Measurements from ENCODE around the gene CAMK2G. TPM values are rescaled to one million over a fixed set of nuclear protein-coding genes. Genes with fewer than 3 reads are reported as not detected.
"Not testable (repeated sequence)": the region's sequence is repeated elsewhere in the genome, so short reads cannot be mapped to it uniquely, and the experiment has no call there.

Gene CAMK2G
- total RNA-seq, 1 donor from 2014 or later = 56.1 TPM

GRCh38 chr10:73796035-73796434 is 78.3 kb downstream of the CAMK2G start:
- DNase-seq (ENCODE audit: low spot score) = not testable (repeated sequence)

DNA sequence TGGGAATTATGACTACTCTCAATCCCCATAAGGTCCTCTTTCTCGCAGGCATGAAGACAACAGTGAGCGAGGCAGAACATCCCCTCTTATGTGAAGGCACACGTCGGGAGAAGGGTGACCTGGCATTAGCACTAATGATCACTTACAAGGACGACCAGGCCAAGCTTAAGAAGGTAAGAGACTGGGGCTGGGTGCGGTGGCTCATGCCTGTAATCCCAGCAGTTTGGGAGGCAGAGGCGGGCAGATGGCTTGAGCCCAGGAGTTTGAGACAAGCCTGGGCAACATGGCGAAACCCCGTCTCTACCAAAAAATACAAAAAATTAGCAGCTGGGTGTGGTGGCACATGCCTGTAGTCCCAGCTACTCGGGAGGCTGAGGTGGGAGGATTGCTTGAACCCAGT is 78.9 kb downstream of the CAMK2G start:
- DNase-seq (ENCODE audit: low spot score) = not testable (repeated sequence)

- DNase-seq (ENCODE audit: low spot score) = no peak
These were observed 80.9 kb downstream of the CAMK2G start for GRCh38 chr10:73793456-73793855.

GRCh38 chr10:73791871-73792400 is 82.4 kb downstream of the CAMK2G start:
- DNase-seq (ENCODE audit: low spot score) = no peak

GRCh38 chr10:73790886-73791625 is 83.3 kb downstream of the CAMK2G start:
- no peak for DNase-seq (ENCODE audit: low spot score)

GRCh38 chr10:73789659-73790055 is 84.7 kb downstream of the CAMK2G start:
- DNase-seq (ENCODE audit: low spot score) = no peak

GRCh38 chr10:73788864-73789658 is 85.3 kb downstream of the CAMK2G start:
- DNase-seq (ENCODE audit: low spot score) = no peak

- DNase-seq (ENCODE audit: low spot score) = not testable (repeated sequence)
These were observed 87.1 kb downstream of the CAMK2G start for GRCh38 chr10:73787031-73787800.

DNA sequence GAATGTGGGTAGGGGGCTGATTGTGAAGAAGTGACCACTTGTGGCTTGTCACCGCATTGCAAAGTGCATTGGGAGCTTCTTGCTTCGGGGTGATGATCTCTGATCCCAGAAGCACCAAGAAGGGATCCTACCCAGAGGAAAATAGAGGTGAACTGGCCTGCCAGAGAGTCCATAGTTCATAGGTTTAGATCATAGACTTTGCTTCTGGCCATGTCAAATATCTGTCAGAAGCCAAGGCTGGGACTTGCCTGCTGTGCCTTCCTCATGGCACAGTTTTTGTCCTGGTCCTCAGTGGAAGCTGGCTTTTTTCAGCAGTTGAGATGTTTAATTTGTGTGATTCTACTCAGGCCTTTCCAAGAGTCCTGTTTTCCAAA is 87.9 kb downstream of the CAMK2G start:
- DNase-seq (ENCODE audit: low spot score) = no peak

GRCh38 chr10:73785721-73786511 is 88.4 kb downstream of the CAMK2G start:
- DNase-seq (ENCODE audit: low spot score) = peak; percentile 37

GRCh38 chr10:73785211-73785720 is 89.1 kb downstream of the CAMK2G start, which contains the start of gene ZSWIM8:
ZSWIM8 (plus strand) TSS chr10:73785606; CDS start chr10:73785879, 273 bp downstream.
- DNase-seq (ENCODE audit: low spot score) = peak; percentile 99

GRCh38 chr10:73782749-73783085 is 91.6 kb downstream of the CAMK2G start:
- no peak for DNase-seq (ENCODE audit: low spot score)

DNA sequence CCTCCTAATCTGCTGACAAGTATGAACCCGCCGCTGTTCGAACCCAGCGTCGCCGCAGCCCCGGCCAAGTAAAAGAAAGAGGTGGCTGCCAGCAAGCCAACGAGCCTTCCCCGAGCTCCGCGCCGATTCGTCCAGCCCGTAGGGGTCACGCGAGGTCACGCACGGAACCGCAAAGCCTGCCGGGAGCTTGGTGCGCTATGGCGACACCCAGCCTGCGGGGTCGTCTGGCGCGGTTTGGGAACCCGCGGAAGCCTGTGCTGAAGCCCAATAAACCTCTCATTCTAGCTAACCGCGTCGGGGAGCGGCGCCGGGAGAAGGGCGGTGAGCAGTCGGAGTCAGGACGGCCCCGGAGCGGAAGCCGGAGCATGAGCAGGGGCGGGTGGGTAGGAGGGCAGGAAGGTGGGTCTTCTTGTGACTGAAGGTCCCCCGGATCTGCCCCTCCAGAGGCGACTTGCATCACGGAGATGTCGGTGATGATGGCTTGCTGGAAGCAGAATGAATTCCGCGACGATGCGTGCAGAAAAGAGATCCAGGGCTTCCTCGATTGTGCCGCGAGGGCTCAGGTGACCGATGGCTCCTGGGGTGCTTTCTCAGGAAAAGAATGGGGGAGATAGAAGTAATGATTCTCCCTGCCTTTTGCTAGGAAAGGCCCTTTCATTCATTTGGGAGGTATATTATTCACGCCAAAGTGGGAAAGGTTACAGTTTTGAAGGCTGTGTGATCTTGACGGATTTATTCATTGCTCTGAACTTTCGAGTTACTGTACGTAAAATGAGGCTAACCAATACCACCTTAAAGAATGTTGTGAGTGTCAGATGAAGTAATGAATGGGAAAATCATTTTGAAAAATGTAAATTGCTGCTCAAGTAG is 92.2 kb downstream of the CAMK2G start, which contains the start of gene CHCHD1:
Gene CHCHD1, plus strand, starts transcription at position 170 of the 870 bp plus-strand sequence. Its CDS starts 28 bp downstream, at position 198.
- peak; percentile 94 for DNase-seq (ENCODE audit: low spot score)

DNA sequence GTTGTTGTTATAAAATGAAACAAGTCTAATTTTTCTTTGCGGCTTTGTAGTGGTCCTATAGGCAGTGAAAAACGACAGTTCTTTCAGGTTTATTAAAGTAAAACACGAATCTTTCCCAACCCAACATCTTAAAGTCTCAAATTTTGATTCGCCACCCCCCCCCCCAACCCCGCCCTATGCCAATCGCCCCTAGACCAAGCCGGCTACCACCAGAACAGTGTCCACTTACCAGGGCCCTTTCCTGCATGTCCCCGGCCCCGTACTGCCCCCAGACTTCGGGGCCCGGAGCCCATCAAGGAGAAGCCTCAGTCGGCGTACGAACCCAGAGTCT is 92.8 kb downstream of the CAMK2G start:
- DNase-seq (ENCODE audit: low spot score) = no peak

- no peak for DNase-seq (ENCODE audit: low spot score)
These were observed 93.4 kb downstream of the CAMK2G start for GRCh38 chr10:73780966-73781365.

GRCh38 chr10:73780301-73780700 is 94.1 kb downstream of the CAMK2G start:
- DNase-seq (ENCODE audit: low spot score) = no peak

DNA sequence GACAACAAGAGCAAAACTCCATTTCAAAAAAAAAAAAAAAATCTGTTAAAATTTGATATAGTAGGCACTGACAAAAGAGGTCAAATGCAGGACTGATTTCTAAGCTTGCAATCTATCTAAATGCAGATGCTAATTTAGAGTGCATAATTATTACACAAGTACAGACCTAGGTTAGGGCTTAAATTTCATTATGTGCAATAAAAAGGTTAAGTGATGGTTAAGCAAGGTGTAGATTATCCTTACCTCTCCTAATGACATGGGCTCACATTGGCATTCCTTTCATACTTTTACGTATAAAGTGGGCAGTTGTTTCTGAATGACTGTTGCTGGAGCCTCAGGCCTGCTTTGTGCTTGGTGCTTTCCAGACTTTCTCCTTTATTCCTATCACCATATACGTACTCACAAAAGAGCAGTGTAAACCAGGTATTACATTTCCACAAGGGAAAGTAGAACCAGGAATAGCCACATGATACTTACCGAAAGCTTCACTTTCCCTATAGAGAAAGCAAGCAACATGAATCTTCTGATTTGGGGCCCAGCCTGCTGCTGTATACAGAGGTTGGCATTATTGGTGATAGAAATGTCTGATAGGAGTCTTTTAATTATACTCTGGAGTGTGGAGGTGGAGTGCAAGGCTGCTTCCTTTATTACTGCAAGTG is 94.7 kb downstream of the CAMK2G start:
- no peak for DNase-seq (ENCODE audit: low spot score)

DNA sequence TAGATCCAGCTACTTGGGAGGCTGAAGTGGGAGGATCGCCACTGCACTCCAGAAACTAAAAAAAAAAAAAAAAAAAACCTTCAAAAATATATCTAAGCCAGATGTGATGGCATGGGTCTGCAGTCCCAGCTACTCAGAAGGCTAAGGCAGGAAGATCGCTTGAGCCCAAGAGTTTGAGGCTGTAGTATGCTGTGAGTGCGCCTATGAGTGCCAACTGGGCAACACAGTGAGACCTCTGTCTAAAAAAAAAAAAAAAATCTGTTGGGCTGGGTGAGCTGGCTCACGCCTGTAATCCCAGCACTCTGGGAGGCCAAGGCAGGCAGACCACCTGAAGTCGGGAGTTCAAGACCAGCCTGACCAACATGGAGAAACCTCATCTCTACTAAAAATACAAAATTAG is 95.3 kb downstream of the CAMK2G start:
- DNase-seq (ENCODE audit: low spot score) = no peak

GRCh38 chr10:73774637-73775036 is 99.7 kb downstream of the CAMK2G start:
- no peak for DNase-seq (ENCODE audit: low spot score)

All from umbilical cord (tissue), 2 donors.